GM12872 (cell line): ENCODE data around the gene PRB2.

ENCODE experiments used
- CTCF ChIP-seq: IDR thresholded peaks from 3 replicates; pipeline ENCODE4 v1.5.1; 2011; ENCODE audit warnings: low read depth, mild to moderate bottlenecking, low read length, moderate library complexity; ENCODE audit not compliant: insufficient read depth

PRB2 gene

DNA sequence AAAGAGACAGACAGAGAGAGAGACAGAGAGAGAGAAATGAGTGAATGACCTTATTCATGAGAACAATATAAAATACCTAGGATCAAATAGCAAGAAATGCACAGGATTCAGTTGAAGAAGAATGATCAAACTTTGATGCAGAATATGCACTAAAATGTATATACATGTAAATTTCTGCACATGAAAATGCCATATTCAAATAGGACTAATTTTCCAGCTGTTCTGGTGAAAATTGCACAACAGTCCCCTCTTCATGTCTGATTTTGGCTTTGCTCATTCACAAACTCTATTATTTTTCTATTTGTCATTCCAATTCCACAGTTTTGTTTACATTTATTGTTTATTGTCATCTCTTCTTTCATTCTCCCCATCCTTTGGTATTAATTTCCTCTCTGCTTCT, 34.2 kb downstream of the PRB2 start:
- no peak for TF ChIP-seq CTCF

DNA sequence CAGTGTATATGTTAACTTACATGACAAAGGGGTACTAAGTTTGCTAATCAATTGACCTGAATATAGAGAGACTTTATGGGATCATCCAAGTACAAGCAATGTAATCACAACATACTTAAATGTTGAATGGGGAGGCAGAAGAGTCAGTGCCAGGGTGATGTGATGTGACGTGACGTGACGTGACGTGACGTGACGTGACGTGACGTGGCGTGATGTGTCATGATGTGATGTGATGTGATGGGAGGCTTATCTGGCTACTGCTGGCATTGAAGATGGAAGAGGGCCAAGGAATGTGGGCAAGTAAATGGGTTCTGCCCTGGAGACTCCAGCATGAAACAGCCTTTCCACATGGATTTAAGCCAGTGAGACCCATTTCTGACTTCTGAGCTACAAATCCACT, 46.9 kb downstream of the PRB2 start:
- no peak for TF ChIP-seq CTCF

DNA sequence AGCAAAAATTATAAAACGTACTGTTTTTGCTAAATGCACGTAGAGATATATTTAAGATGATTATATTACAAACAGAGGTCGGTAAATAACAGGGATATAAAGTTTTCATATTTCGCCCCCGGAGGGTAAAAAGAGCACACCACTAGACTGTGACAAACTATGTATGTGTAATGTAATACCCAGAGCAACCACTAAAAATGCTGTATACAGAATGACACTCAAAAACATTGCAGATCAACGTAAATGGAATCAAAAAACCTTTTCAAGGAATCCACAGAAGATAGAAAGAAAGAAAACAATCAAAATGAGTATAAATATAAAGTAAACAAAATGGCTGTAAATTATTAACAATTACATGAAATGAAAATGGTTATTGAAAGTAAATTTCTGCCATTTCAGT, 47.6 kb downstream of the PRB2 start:
- TF ChIP-seq CTCF, result peak; percentile 34; the same call in 2 of the 3 replicates

DNA sequence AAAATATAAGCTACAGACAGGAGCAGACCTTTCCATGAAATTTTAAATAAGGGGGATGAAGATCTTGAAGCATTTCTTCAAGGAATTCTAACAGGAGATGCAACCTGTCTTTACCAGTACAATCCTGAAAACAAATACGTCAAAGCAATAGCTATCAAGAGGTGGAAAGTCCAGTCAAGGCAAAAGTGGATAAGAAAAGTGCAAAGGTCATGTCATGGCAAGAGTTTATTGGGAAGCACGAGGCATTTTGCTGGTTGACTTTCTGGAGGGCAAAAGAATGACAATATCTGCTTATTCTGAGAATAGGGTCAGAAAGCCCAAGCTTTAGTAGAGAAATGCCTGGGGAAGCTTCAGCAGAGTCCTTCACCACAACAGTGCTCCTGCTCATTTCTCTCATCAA, 50.9 kb downstream of the PRB2 start:
- no peak for TF ChIP-seq CTCF
